ENCODE data around the gene GALT.

Gene GALT

GRCh38 chr9:34646211-34647083 lies at the start of gene GALT:
GALT (plus strand) TSS chr9:34646675; CDS start chr9:34646705, 30 bp downstream.
- DNase-seq: peak; percentile 88 to 89

- DNase-seq: peak in 1 of 2 experiments; percentile 37
Measured at GRCh38 chr9:34599546-34599945, 46.9 kb upstream of the GALT start.

- DNase-seq: no peak
Measured at GRCh38 chr9:34600908-34601307, 45.6 kb upstream of the GALT start.

GRCh38 chr9:34601937-34602573 lies 44.4 kb upstream of the GALT start:
- DNase-seq: no peak

GRCh38 chr9:34603610-34604231 lies 42.8 kb upstream of the GALT start:
- peak; percentile 20 to 84 for DNase-seq

- no peak for DNase-seq
Measured at GRCh38 chr9:34606190-34606589, 40.3 kb upstream of the GALT start.

- no peak for DNase-seq
Measured at GRCh38 chr9:34606905-34607304, 39.6 kb upstream of the GALT start.

- DNase-seq: no peak
Measured at GRCh38 chr9:34607331-34607730, 39.1 kb upstream of the GALT start.

GRCh38 chr9:34610434-34611206 lies 35.9 kb upstream of the GALT start:
- peak in 1 of 2 experiments; percentile 11 for DNase-seq

GRCh38 chr9:34611251-34611810 lies 35.1 kb upstream of the GALT start:
- DNase-seq: peak in 1 of 2 experiments; percentile 33

- peak; percentile 49 to 68 for DNase-seq
Measured at GRCh38 chr9:34611811-34612787, 34.4 kb upstream of the GALT start, which contains the start of gene RPP25L. RPP25L (minus strand) TSS chr9:34612097; CDS start chr9:34611296, 801 bp downstream.

- DNase-seq: peak; percentile 46 to 78
Measured at GRCh38 chr9:34612788-34613390, 33.6 kb upstream of the GALT start.

- no peak for DNase-seq
Measured at GRCh38 chr9:34615132-34615531, 31.3 kb upstream of the GALT start.

- DNase-seq: peak; percentile 84 to 95
Measured at GRCh38 chr9:34620061-34620994, 26.1 kb upstream of the GALT start, which contains the start of gene DCTN3. DCTN3 (minus strand) TSS chr9:34620495; CDS start chr9:34620464, 31 bp downstream.

GRCh38 chr9:34623374-34624235 lies 22.9 kb upstream of the GALT start:
- DNase-seq: no peak

GRCh38 chr9:34624475-34625185 lies 21.8 kb upstream of the GALT start:
- no peak for DNase-seq

GRCh38 chr9:34625186-34625486 lies 21.3 kb upstream of the GALT start:
- DNase-seq: no peak

Data from NCI-H524 (cell line).